ENCODE results near the gene SYK. TPM values are rescaled to one million over a fixed set of nuclear protein-coding genes. Genes with fewer than 3 reads are reported as not detected.

Gene SYK
- total RNA-seq, 1 donor from 2014 or later, result not detected

GRCh38 chr9:90903766-90904424 is 102.3 kb downstream of the SYK start:
- Histone ChIP-seq H3K27me3 (no peaks in the 10 kb centered on the region), H3K4me1 (peaks cover 7% of the 10 kb centered on the region), H3F3A (ENCODE audit: low read depth) (no peaks in the 10 kb centered on the region), H4K20me1 (ENCODE audit: low read depth) (no peaks in the 10 kb centered on the region), H3K4me3 (no peak overlapping the region), H3K27ac (no peak overlapping the region), H2AFZ (replicated peaks) (no peak overlapping the region), H3K79me2 (ENCODE audit: low read depth) (no peaks in the 10 kb centered on the region), H3K9me3 (ENCODE audit: low read depth) (no peaks in the 10 kb centered on the region), H3K4me2 (no peak overlapping the region), H3K9ac (no peak overlapping the region), H3K36me3 (no peaks in the 10 kb centered on the region)
- no peak overlapping the region for H3K27ac Mint-ChIP-seq
- H3K36me3 Mint-ChIP-seq, result no peaks in the 10 kb centered on the region
- TF ChIP-seq EZH2phosphoT487 (IDR thresholded peaks at IDR 0.05), result no peak
- no peak for TF ChIP-seq EZH2 (IDR thresholded peaks at IDR 0.05)
- H3K4me3 Mint-ChIP-seq, result no peak overlapping the region
- DNase-seq (ENCODE audit: low spot score), result no peak
- peaks cover 17% of the 10 kb centered on the region for H3K9me3 Mint-ChIP-seq
- peaks cover 10% of the 10 kb centered on the region for H3K4me1 Mint-ChIP-seq
- peaks cover 2% of the 10 kb centered on the region for H3K27me3 Mint-ChIP-seq (ENCODE audit: insufficient read depth, low read depth)

GRCh38 chr9:90904706-90905478 is 103.3 kb downstream of the SYK start:
- Histone ChIP-seq H2AFZ (replicated peaks) (no peak overlapping the region), H3K9me3 (ENCODE audit: low read depth) (no peaks in the 10 kb centered on the region), H4K20me1 (ENCODE audit: low read depth) (no peaks in the 10 kb centered on the region), H3K27me3 (no peaks in the 10 kb centered on the region), H3K27ac (no peak overlapping the region), H3K79me2 (ENCODE audit: low read depth) (no peaks in the 10 kb centered on the region), H3F3A (ENCODE audit: low read depth) (no peaks in the 10 kb centered on the region), H3K4me1 (peaks cover 7% of the 10 kb centered on the region), H3K36me3 (no peaks in the 10 kb centered on the region), H3K9ac (no peak overlapping the region), H3K4me3 (no peak overlapping the region), H3K4me2 (no peak overlapping the region)
- Mint-ChIP-seq H3K9me3 (peaks cover 17% of the 10 kb centered on the region), H3K27ac (no peak overlapping the region), H3K4me3 (no peak overlapping the region), H3K4me1 (peaks cover 10% of the 10 kb centered on the region), H3K36me3 (no peaks in the 10 kb centered on the region), H3K27me3 (ENCODE audit: insufficient read depth, low read depth) (peaks cover 4% of the 10 kb centered on the region)
- no peak for DNase-seq (ENCODE audit: low spot score)
- TF ChIP-seq CTCF (IDR thresholded peaks at IDR 0.05) (no peak), EZH2phosphoT487 (IDR thresholded peaks at IDR 0.05) (no peak), EZH2 (IDR thresholded peaks at IDR 0.05) (no peak)

GRCh38 chr9:90905822-90906221 is 104.2 kb downstream of the SYK start:
- TF ChIP-seq CTCF (IDR thresholded peaks at IDR 0.05), result no peak
- TF ChIP-seq EZH2phosphoT487 (IDR thresholded peaks at IDR 0.05), result no peak
- no peak for TF ChIP-seq EZH2 (IDR thresholded peaks at IDR 0.05)
- Mint-ChIP-seq H3K9me3 (peaks cover 17% of the 10 kb centered on the region), H3K4me1 (peaks cover 10% of the 10 kb centered on the region), H3K36me3 (no peaks in the 10 kb centered on the region), H3K4me3 (no peak overlapping the region), H3K27me3 (ENCODE audit: insufficient read depth, low read depth) (peaks cover 6% of the 10 kb centered on the region), H3K27ac (no peak overlapping the region)
- Histone ChIP-seq H3F3A (ENCODE audit: low read depth) (no peaks in the 10 kb centered on the region), H3K36me3 (no peaks in the 10 kb centered on the region), H3K9ac (no peak overlapping the region), H3K27me3 (no peaks in the 10 kb centered on the region), H3K4me2 (no peak overlapping the region), H4K20me1 (ENCODE audit: low read depth) (no peaks in the 10 kb centered on the region), H2AFZ (replicated peaks) (no peak overlapping the region), H3K27ac (no peak overlapping the region), H3K9me3 (ENCODE audit: low read depth) (no peaks in the 10 kb centered on the region), H3K4me1 (peaks cover 7% of the 10 kb centered on the region), H3K4me3 (no peak overlapping the region), H3K79me2 (ENCODE audit: low read depth) (no peaks in the 10 kb centered on the region)
- DNase-seq (ENCODE audit: low spot score), result no peak
